ENCODE data around the gene WDR83. TPM values are rescaled to one million over a fixed set of nuclear protein-coding genes. Genes with fewer than 3 reads are reported as not detected.
A peak's percentile ranks its signal among the peaks of the same experiment; 100 is the strongest.
"Not testable (repeated sequence)": the region's sequence is repeated elsewhere in the genome, so short reads cannot be mapped to it uniquely, and the experiment has no call there.

WDR83 gene
- total RNA-seq, result 1 to 10 TPM; 6.5 to 6.6 TPM
- polyA plus RNA-seq (2013, experiment 1 of 2), result 13.2 TPM
- polyA plus RNA-seq (2013, experiment 2 of 2), result 16.1 TPM
- 4.3 to 27.3 (median 10.0) reads per million in 172 experiments for total RNA-seq

GRCh38 chr19:12666265-12667048 is at the start of gene WDR83, which contains the start of gene MAN2B1:
WDR83 (plus strand) TSS chr19:12666807; CDS start chr19:12669791, 2,984 bp downstream.
MAN2B1 (minus strand) TSS chr19:12666742; CDS start chr19:12666701, 41 bp downstream.
- peaks cover 33% of the 10 kb centered on the region for H3K36me3 ChIP-seq (ENCODE audit: insufficient read depth, low read length)
- Mint-ChIP-seq H3K36me3 (ENCODE audit: low read depth) (peaks cover 48% of the 10 kb centered on the region), H3K27me3 (no peaks in the 10 kb centered on the region), H3K27ac (peak within 1 kb of the TSS; percentile 98), H3K4me1 (ENCODE audit: low read depth) (peaks cover 48% of the 10 kb centered on the region), H3K4me3 (peak within 1 kb of the TSS; percentile 92), H3K9me3 (no peaks in the 10 kb centered on the region)
- ChIA-PET CTCF (interaction anchor here (0.6 to 1.7 kb wide), 4 partner anchors 27 to 299 kb away, joined by 3 to 14 read pairs (median 4); no protein-coding TSS in a partner anchor), POLR2A (interaction anchor here (0.5 to 2.9 kb wide), 8 partner anchors 15 to 125 kb away, joined by 3 to 13 read pairs (median 5); partner anchors contain the start of genes DHPS, JUNB, TRIR and ZNF490)
- no peak for TF ChIP-seq CTCF (IDR thresholded peaks at IDR 0.05)
- H3K4me1 ChIP-seq (ENCODE audit: insufficient read depth, low read length), result peaks cover 66% of the 10 kb centered on the region
- DNase-seq (peak; percentile 49 to 92 (median 71)), ATAC-seq (ENCODE audit: poor library complexity) (peak; percentile 69)
- peak within 1 kb of the TSS; percentile 82 to 85 for H3K27ac ChIP-seq (ENCODE audit: low read depth in 1 of 2, low read length in 2 of 2)
- H3K27me3 ChIP-seq (ENCODE audit: control insufficient read depth in 1 of 2, insufficient read depth in 2 of 2, low read length in 2 of 2), result no peaks in the 10 kb centered on the region
- intact Hi-C loops (cut with DNase I, micrococcal nuclease), result loop anchor here (2.0 to 5.0 kb wide), 5 partner anchors 34 to 744 kb away; partner anchors contain the start of genes JUNB (in 1 of the 2), ZNF490 (in 1 of the 2) and ZNF791 (in 1 of the 2)
- no peaks in the 10 kb centered on the region for H3K9me3 ChIP-seq (ENCODE audit: control insufficient read depth in 1 of 2, insufficient read depth in 1 of 2, low read length in 2 of 2)
- H3K4me3 ChIP-seq (ENCODE audit: low read length), result peak within 1 kb of the TSS; percentile 94

- DNase-seq (no peak), ATAC-seq (ENCODE audit: poor library complexity) (no peak)
- CTCF ChIA-PET, result interaction anchor here (1.2 to 1.5 kb wide), 3 partner anchors 14 to 105 kb away, joined by 4 to 7 read pairs (median 5); no protein-coding TSS in a partner anchor
- intact Hi-C loops (cut with DNase I, micrococcal nuclease), result no loop called here
- no peak for TF ChIP-seq CTCF (IDR thresholded peaks at IDR 0.05)
- H3K36me3 Mint-ChIP-seq (ENCODE audit: low read depth), result peaks cover 43% of the 10 kb centered on the region
- no peak overlapping the region for H3K27ac Mint-ChIP-seq
- no peaks in the 10 kb centered on the region for H3K9me3 ChIP-seq (ENCODE audit: control insufficient read depth in 1 of 2, insufficient read depth in 1 of 2, low read length in 2 of 2)
- peaks cover 38% of the 10 kb centered on the region for H3K4me1 ChIP-seq (ENCODE audit: insufficient read depth, low read length)
- H3K4me1 Mint-ChIP-seq (ENCODE audit: low read depth), result peaks cover 46% of the 10 kb centered on the region
- no peak overlapping the region for H3K4me3 Mint-ChIP-seq
- peaks cover 19% of the 10 kb centered on the region for H3K36me3 ChIP-seq (ENCODE audit: insufficient read depth, low read length)
- POLR2A ChIA-PET, result interaction anchor here (0.6 kb wide), 1 partner anchor 75 kb away, joined by 3 read pairs; no protein-coding TSS in a partner anchor
- H3K27me3 Mint-ChIP-seq, result no peaks in the 10 kb centered on the region
- H3K4me3 ChIP-seq (ENCODE audit: low read length), result no peak overlapping the region
- no peak overlapping the region for H3K27ac ChIP-seq (ENCODE audit: low read depth in 1 of 2, low read length in 2 of 2)
- H3K9me3 Mint-ChIP-seq, result no peaks in the 10 kb centered on the region
- H3K27me3 ChIP-seq (ENCODE audit: control insufficient read depth in 1 of 2, insufficient read depth in 2 of 2, low read length in 2 of 2), result no peaks in the 10 kb centered on the region
These were observed 49.0 kb upstream of the WDR83 start for GRCh38 chr19:12617646-12618045.

GRCh38 chr19:12621253-12622024 is 45.2 kb upstream of the WDR83 start:
- Mint-ChIP-seq H3K36me3 (ENCODE audit: low read depth) (peaks cover 39% of the 10 kb centered on the region), H3K4me1 (ENCODE audit: low read depth) (peaks cover 31% of the 10 kb centered on the region)
- DNase-seq; H3K27ac Mint-ChIP-seq; ATAC-seq (ENCODE audit: poor library complexity); CTCF ChIA-PET; H3K27ac ChIP-seq (ENCODE audit: low read depth in 1 of 2, low read length in 2 of 2); intact Hi-C loops (cut with DNase I, micrococcal nuclease); POLR2A ChIA-PET; H3K9me3 ChIP-seq (ENCODE audit: control insufficient read depth in 1 of 2, insufficient read depth in 1 of 2, low read length in 2 of 2); H3K4me3 Mint-ChIP-seq; H3K27me3 ChIP-seq (ENCODE audit: control insufficient read depth in 1 of 2, insufficient read depth in 2 of 2, low read length in 2 of 2); H3K9me3 Mint-ChIP-seq; H3K4me3 ChIP-seq (ENCODE audit: low read length); H3K27me3 Mint-ChIP-seq: not testable (repeated sequence)
- H3K4me1 ChIP-seq (ENCODE audit: insufficient read depth, low read length), result peaks cover 11% of the 10 kb centered on the region
- H3K36me3 ChIP-seq (ENCODE audit: insufficient read depth, low read length), result peaks cover 37% of the 10 kb centered on the region

Measured in CD4-positive, alpha-beta T cell (primary cell).